Measurements from ENCODE around the gene PALLD. TPM values are rescaled to one million over a fixed set of nuclear protein-coding genes. Genes with fewer than 3 reads are reported as not detected.

Gene PALLD
- total and polyA plus RNA-seq, 2 of the 8 experiments (the other 6 are each of a cell fraction or from before 2014, with no cell fraction given), result 10.5 to 25.0 TPM

DNA sequence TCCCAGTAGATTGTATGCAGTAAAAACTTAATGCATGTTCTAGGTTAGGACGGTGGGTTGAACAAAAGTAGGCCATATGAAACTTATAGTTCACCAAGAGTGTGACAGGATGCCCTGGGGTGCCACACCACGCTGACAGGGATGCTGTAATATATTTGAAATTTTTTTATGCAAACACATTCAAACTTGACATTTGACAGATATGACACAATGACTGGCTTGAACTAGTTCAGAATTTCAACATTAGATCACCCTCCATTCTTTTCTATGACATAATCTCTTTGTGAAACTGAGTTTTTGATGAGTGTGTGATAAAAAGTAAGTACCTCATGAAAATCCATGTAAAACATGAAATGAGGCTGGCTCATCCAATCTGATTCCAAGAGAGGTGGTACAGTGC, 198.4 kb downstream of the PALLD start:
- POLR2A ChIA-PET (ENCODE audit: partially characterized antibody), result no interaction called here
- H2BK20ac ChIP-seq (ENCODE audit: low read length), result no peak overlapping the region
- H3K18ac ChIP-seq (ENCODE audit: extremely low read depth, low read length), result no peak overlapping the region
- H3K27me3 ChIP-seq (replicated peaks in 1 of 4; ENCODE audit: control insufficient read depth in 3 of 4, extremely low read depth in 1 of 4, insufficient read depth in 3 of 4, low read length in 3 of 4), result peaks cover 0 to 1% (median 0%) of the 10 kb centered on the region in 4 experiments; a peak in 1 of 7 replicates
- no peak overlapping the region for H4K91ac ChIP-seq (replicated peaks; ENCODE audit: insufficient read length, low read length)
- H3K27ac ChIP-seq (ENCODE audit: low read depth, low read length), result no peak overlapping the region
- no peaks in the 10 kb centered on the region for H3K36me3 ChIP-seq (ENCODE audit: control insufficient read depth in 2 of 4, insufficient read depth in 4 of 4, low read length in 3 of 4)
- H2BK15ac ChIP-seq (ENCODE audit: low read length), result no peak overlapping the region
- no peak overlapping the region for H3K14ac ChIP-seq (ENCODE audit: insufficient read length)
- no peaks in the 10 kb centered on the region for H4K20me1 ChIP-seq (replicated peaks in 1 of 2; ENCODE audit: control insufficient read depth in 1 of 2, insufficient read depth in 2 of 2, low read length in 2 of 2)
- no peak overlapping the region for H2BK12ac ChIP-seq (ENCODE audit: low read depth, low read length)
- no peak overlapping the region for H2BK5ac ChIP-seq (ENCODE audit: low read depth, low read length)
- no peaks in the 10 kb centered on the region for H3K4me1 ChIP-seq (replicated peaks in 1 of 4; ENCODE audit: control insufficient read depth in 3 of 4, insufficient read depth in 4 of 4, low read length in 3 of 4)
- no peak overlapping the region for H2BK120ac ChIP-seq (replicated peaks; ENCODE audit: low read depth, low read length)
- H3K4ac ChIP-seq (replicated peaks; ENCODE audit: insufficient read length, low read depth, low read length), result no peak overlapping the region
- WGBS, 2 experiments (ENCODE audit: extremely low coverage in 1 of 2, insufficient coverage in 1 of 2, insufficient read length in 1 of 2, insufficient replicate concordance in 2 of 2, low coverage in 1 of 2, low lambda C conversion rate in 2 of 2, missing lambda C conversion rate in 1 of 2), result 89% methylated on average over 2 of the region's 2 CpGs; no CpG with 5 or more reads in 1 of the 2 experiments
- no peak overlapping the region for H2AK5ac ChIP-seq (ENCODE audit: low read depth, low read length)
- DNase-seq (ENCODE audit: low read depth in 1 of 2, low spot score in 2 of 2) (no peak), FAIRE-seq (no peak)
- no peak overlapping the region for H3K23ac ChIP-seq (ENCODE audit: insufficient read length)
- no peaks in the 10 kb centered on the region for H3K9me3 ChIP-seq (ENCODE audit: insufficient read depth in 2 of 2, low read depth in 1 of 2, low read length in 1 of 2)
- H4K8ac ChIP-seq (ENCODE audit: extremely low read depth, insufficient read depth, low read length), result no peak overlapping the region
- H2AFZ ChIP-seq (ENCODE audit: low read length), result no peak overlapping the region
- no peaks in the 10 kb centered on the region for H3K79me1 ChIP-seq (ENCODE audit: low read depth, low read length)
- H3K4me3 ChIP-seq (ENCODE audit: extremely low read depth in 1 of 4, insufficient read depth in 2 of 4, low read depth in 3 of 4, low read length in 4 of 4), result no peak overlapping the region
- no peaks in the 10 kb centered on the region for H3K23me2 ChIP-seq (ENCODE audit: low read depth, low read length)
- no peak overlapping the region for H3K56ac ChIP-seq (replicated peaks; ENCODE audit: insufficient read length, low read depth, low read length)
- no peak overlapping the region for H3K9ac ChIP-seq (replicated peaks in 1 of 4; ENCODE audit: extremely low read depth in 1 of 4, low read depth in 3 of 4, low read length in 3 of 4)
- no peaks in the 10 kb centered on the region for H3K79me2 ChIP-seq (ENCODE audit: control insufficient read depth in 1 of 2, insufficient read depth in 2 of 2, low read length in 2 of 2)
- CTCF ChIA-PET (ENCODE audit: partially characterized antibody), result no interaction called here
- no peak overlapping the region for H4K5ac ChIP-seq (ENCODE audit: insufficient read length, low read depth, low read length)
- H3K4me2 ChIP-seq (ENCODE audit: insufficient read depth in 1 of 2, low read depth in 2 of 2, low read length in 2 of 2), result no peak overlapping the region
- TF ChIP-seq HDAC6 (IDR thresholded peaks at IDR 0.05; ENCODE audit: low read depth, low read length) (no peak), CBX8 (IDR thresholded peaks at IDR 0.05; ENCODE audit: borderline replicate concordance, low read depth, low read length) (no peak)

All from H1 (cell line).